HepG2 (cell line): ENCODE data around the gene ARID3C. TPM values are rescaled to one million over a fixed set of nuclear protein-coding genes. Genes with fewer than 3 reads are reported as not detected.

Source experiments
- ATF4 ChIP-seq, 2 experiments: fragments of 450-650 bp in 1 of 2; sonication (generic) in 1 of 2; formaldehyde crosslinking; IDR thresholded peaks; 2 replicates each; pipeline versions ENCODE4 v1.5.0 to v1.8.0; 2020 to 2022; ENCODE audit warnings: mild to moderate bottlenecking in 1 of 2, missing genetic modification reagents in 1 of 2
- CC2D1A ChIP-seq: sonication (generic); formaldehyde crosslinking; IDR thresholded peaks from 2 replicates; pipeline ENCODE4 v1.8.1; 2023; ENCODE audit warnings: mild to moderate bottlenecking, missing genetic modification reagents
- CTCF ChIP-seq: sonication (generic); formaldehyde crosslinking; IDR thresholded peaks from 2 replicates; pipeline ENCODE4 v1.5.0; 2020; ENCODE audit warnings: mild to moderate bottlenecking, missing genetic modification reagents, moderate library complexity
- ETV5 ChIP-seq: IDR thresholded peaks from 2 replicates; pipeline ENCODE4 v1.6.1; 2018; ENCODE audit warnings: missing biosample characterization, missing genetic modification reagents, inconsistent platforms, borderline replicate concordance
- GATAD1 ChIP-seq: IDR thresholded peaks from 2 replicates; pipeline ENCODE4 v1.6.1; 2016; ENCODE audit warnings: missing genetic modification reagents, missing compliant biosample characterization
- HMGXB4 ChIP-seq, 2 experiments: sonication (generic) in 1 of 2; formaldehyde crosslinking in 1 of 2; IDR thresholded peaks; 2 replicates each; pipeline versions ENCODE4 v1.4.0 to v1.6.1; 2018 to 2020; ENCODE audit warnings: missing genetic modification reagents in 2 of 2, borderline replicate concordance in 1 of 2, low read depth in 1 of 2, mild to moderate bottlenecking in 1 of 2, missing biosample characterization in 1 of 2
- ISX ChIP-seq: sonication (generic); formaldehyde crosslinking; conservative IDR thresholded peaks from 2 replicates; pipeline ENCODE4 v1.5.0; 2020; ENCODE audit warnings: missing genetic modification reagents
- KDM3A ChIP-seq: IDR thresholded peaks from 2 replicates; pipeline ENCODE4 v1.6.1; 2018; ENCODE audit warnings: low read depth, missing compliant biosample characterization
- KLF6 ChIP-seq: IDR thresholded peaks from 2 replicates; pipeline ENCODE4 v1.8.0; 2016; ENCODE audit warnings: missing biosample characterization, missing genetic modification reagents
- MAZ ChIP-seq, 2 experiments: sonication (generic) in 1 of 2; formaldehyde crosslinking in 1 of 2; IDR thresholded peaks; 2 replicates each; pipeline versions ENCODE4 v1.5.0 to v1.6.1; 2012 to 2020; ENCODE audit warnings: low read depth in 2 of 2, mild to moderate bottlenecking in 2 of 2, borderline replicate concordance in 1 of 2, improper control_type of control experiment in 1 of 2, low read length in 1 of 2, missing genetic modification reagents in 1 of 2, moderate library complexity in 1 of 2
- NFE2L1 ChIP-seq: sonication (generic); formaldehyde crosslinking; IDR thresholded peaks from 2 replicates; pipeline ENCODE4 v1.4.0; 2020; ENCODE audit warnings: missing genetic modification reagents, mild to moderate bottlenecking, borderline replicate concordance
- NFYB ChIP-seq: sonication (generic); formaldehyde crosslinking; IDR thresholded peaks from 2 replicates; pipeline ENCODE4 v1.4.0; 2020; ENCODE audit warnings: missing genetic modification reagents
- NR3C1 ChIP-seq: sonication (generic); formaldehyde crosslinking; IDR thresholded peaks from 2 replicates; pipeline ENCODE4 v1.4.0; 2020; ENCODE audit warnings: missing genetic modification reagents
- SAP130 ChIP-seq: IDR thresholded peaks from 2 replicates; pipeline ENCODE4 v1.6.1; 2016; ENCODE audit warnings: low read depth
- TCF7L2 ChIP-seq: IDR thresholded peaks from 2 replicates; pipeline ENCODE4 v1.6.1; 2011; ENCODE audit warnings: mild to moderate bottlenecking, low read depth, low read length, moderate library complexity
- TEF ChIP-seq: sonication (generic); formaldehyde crosslinking; IDR thresholded peaks from 2 replicates; pipeline ENCODE4 v1.5.0; 2020; ENCODE audit warnings: missing genetic modification reagents
- TRIM24 ChIP-seq: sonication (generic); formaldehyde crosslinking; IDR thresholded peaks from 2 replicates; pipeline ENCODE4 v1.8.0; 2022; ENCODE audit warnings: mild to moderate bottlenecking, missing genetic modification reagents
- TSC22D2 ChIP-seq: sonication (generic); formaldehyde crosslinking; IDR thresholded peaks from 2 replicates; pipeline ENCODE4 v1.5.1; 2020; ENCODE audit warnings: missing genetic modification reagents, mild to moderate bottlenecking, borderline replicate concordance
- ZFX ChIP-seq: sonication (generic); formaldehyde crosslinking; IDR thresholded peaks from 2 replicates; pipeline ENCODE4 v1.4.0; 2020; ENCODE audit warnings: mild to moderate bottlenecking, low read depth, missing genetic modification reagents, moderate library complexity
- ZNF232 ChIP-seq: sonication (generic); formaldehyde crosslinking; IDR thresholded peaks from 2 replicates; pipeline ENCODE4 v1.4.0; 2020; ENCODE audit warnings: missing genetic modification reagents, borderline replicate concordance
- ZNF326 ChIP-seq: sonication (generic); formaldehyde crosslinking; IDR thresholded peaks from 2 replicates; pipeline ENCODE4 v1.4.0; 2020; ENCODE audit warnings: missing genetic modification reagents, borderline replicate concordance
- ZNF34 ChIP-seq: sonication (generic); formaldehyde crosslinking; IDR thresholded peaks from 2 replicates; pipeline ENCODE4 v1.4.0; 2020; ENCODE audit warnings: mild to moderate bottlenecking, missing genetic modification reagents, borderline replicate concordance
- ZNF432 ChIP-seq: sonication (generic); formaldehyde crosslinking; IDR thresholded peaks from 2 replicates; pipeline ENCODE4 v1.5.0; 2020; ENCODE audit warnings: missing genetic modification reagents, mild to moderate bottlenecking, borderline replicate concordance
- ZNF530 ChIP-seq: sonication (generic); formaldehyde crosslinking; IDR thresholded peaks from 2 replicates; pipeline ENCODE4 v1.5.0; 2020; ENCODE audit warnings: low read depth, mild to moderate bottlenecking, missing genetic modification reagents
- ZNF605 ChIP-seq: sonication (generic); formaldehyde crosslinking; IDR thresholded peaks from 2 replicates; pipeline ENCODE4 v1.8.0; 2022; ENCODE audit warnings: mild to moderate bottlenecking, missing genetic modification reagents
- ZNF83 ChIP-seq: sonication (generic); formaldehyde crosslinking; IDR thresholded peaks from 2 replicates; pipeline ENCODE4 v1.4.0; 2020; ENCODE audit warnings: missing genetic modification reagents, mild to moderate bottlenecking, borderline replicate concordance
- ZSCAN20 ChIP-seq: sonication (generic); formaldehyde crosslinking; IDR thresholded peaks from 2 replicates; pipeline ENCODE4 v1.4.0; 2020; ENCODE audit warnings: missing genetic modification reagents, mild to moderate bottlenecking, borderline replicate concordance
- polyA plus RNA-seq, 8 experiments: library from polyadenylated mRNA; depleted of rRNA in 3 of 8; stranded (reverse) in 7 of 8; unstranded in 1 of 8; fragments of >200 nt; fragmentation: Illumina TruSeq in 4 of 8; extraction: Trizol in 4 of 8; gene quantifications; 2 replicates each; pipeline versions ENCODE4 v1.2.1 to v1.2.3, GENCODE V29; 2011 to 2016; ENCODE audit warnings: low read depth in 4 of 8, missing spikeins in 1 of 8, mixed read lengths in 1 of 8; ENCODE audit not compliant: insufficient read depth in 1 of 8
- total RNA-seq, 5 experiments: library from RNA; depleted of rRNA; stranded (reverse); fragments of >200 nt; fragmentation: Illumina TruSeq; extraction: Trizol; gene quantifications; 2 replicates each; pipeline ENCODE4 v1.2.3, GENCODE V29; 2016; ENCODE audit warnings: low read depth in 1 of 5

ARID3C gene
- total and polyA plus RNA-seq, 2 of the 13 experiments (the other 11 are each of a cell fraction or from before 2014, with no cell fraction given) = not detected

GRCh38 chr9:34665067-34665380 lies 36.2 kb upstream of the ARID3C start (continued):
- TF ChIP-seq TCF7L2 (no peak), NFE2L1 (CRISPR knock-in tag) (no peak), CTCF (no peak), ZNF34 (CRISPR knock-in tag) (no peak), ZFX (CRISPR knock-in tag) (peak; percentile 37; the same call in 1 of the 2 replicates), ATF4 (CRISPR knock-in tag; IDR thresholded peaks at IDR 0.05) (no peak), ZNF530 (CRISPR knock-in tag) (no peak), ZNF432 (no peak), NFYB (no peak), KDM3A (CRISPR knock-in tag) (0 out of 2 replicates have a peak, but pooled peaks have one; percentile 21), NR3C1 (CRISPR knock-in tag) (no peak), ZNF232 (CRISPR knock-in tag) (no peak), TSC22D2 (CRISPR knock-in tag) (no peak), ISX (CRISPR knock-in tag) (no peak), GATAD1 (no peak), ETV5 (no peak), ZSCAN20 (CRISPR knock-in tag) (no peak), CC2D1A (CRISPR knock-in tag) (no peak), TEF (CRISPR knock-in tag) (no peak), HMGXB4 (CRISPR knock-in tag; IDR thresholded peaks at IDR 0.05; ENCODE audit: borderline replicate concordance in 1 of 2, low read depth in 1 of 2) (no peak), KLF6 (0 out of 2 replicates have a peak, but pooled peaks have one; percentile 18), MAZ (IDR thresholded peaks at IDR 0.05; ENCODE audit: borderline replicate concordance, low read depth, low read length) (no peak), MAZ (CRISPR knock-in tag; IDR thresholded peaks at IDR 0.05; ENCODE audit: low read depth) (no peak), ZNF605 (0 out of 2 replicates have a peak, but pooled peaks have one; percentile 35), ZNF326 (CRISPR knock-in tag) (no peak), ZNF83 (CRISPR knock-in tag) (no peak), SAP130 (CRISPR knock-in tag) (peak; percentile 18; the same call in 1 of the 2 replicates), TRIM24 (CRISPR knock-in tag) (no peak)
